GM11168 (cell line): ENCODE data around the gene PUM1.
"Not testable (repeated sequence)": the region's sequence is repeated elsewhere in the genome, so short reads cannot be mapped to it uniquely, and the experiment has no call there.

Experiments used
- in situ Hi-C: fragments of 300-500 bp; cut with MboI; formaldehyde crosslinking; loops from one replicate; pipeline ENCODE4 v1.12.0; 2022; ENCODE audit warnings: low sequenced_read_pairs; ENCODE audit not compliant: unreplicated experiment

Gene PUM1

GRCh38 chr1:31065310-31066217, at the start of gene PUM1:
TSS of gene PUM1 (minus strand) at chr1:31065717. CDS start at chr1:31059566, 6,151 bp downstream.
- in situ Hi-C loops: no loop called here

GRCh38 chr1:31112266-31112935, 46.9 kb upstream of the PUM1 start:
- in situ Hi-C loops: no loop called here

GRCh38 chr1:31111290-31111951, 45.9 kb upstream of the PUM1 start:
- in situ Hi-C loops: no loop called here

GRCh38 chr1:31110846-31111245, 45.3 kb upstream of the PUM1 start:
- in situ Hi-C loops: no loop called here

GRCh38 chr1:31108861-31109260, 43.3 kb upstream of the PUM1 start:
- in situ Hi-C loops: no loop called here

- in situ Hi-C loops: no loop called here
Measured at GRCh38 chr1:31105646-31106045, 40.1 kb upstream of the PUM1 start.

GRCh38 chr1:31102501-31102950, 37.0 kb upstream of the PUM1 start:
- in situ Hi-C loops: no loop called here

GRCh38 chr1:31101147-31101502, 35.6 kb upstream of the PUM1 start:
- in situ Hi-C loops: no loop called here

- in situ Hi-C loops: no loop called here
Measured at GRCh38 chr1:31099293-31100032, 33.9 kb upstream of the PUM1 start.

GRCh38 chr1:31095985-31096384, 30.5 kb upstream of the PUM1 start:
- in situ Hi-C loops: no loop called here

- in situ Hi-C loops: no loop called here
Measured at GRCh38 chr1:31095298-31095981, 29.9 kb upstream of the PUM1 start.

- in situ Hi-C loops: not testable (repeated sequence)
Measured at GRCh38 chr1:31088081-31088480, 22.6 kb upstream of the PUM1 start.

- in situ Hi-C loops: no loop called here
Measured at GRCh38 chr1:31084782-31085569, 19.5 kb upstream of the PUM1 start.

- in situ Hi-C loops: no loop called here
Measured at GRCh38 chr1:31082385-31082784, 16.9 kb upstream of the PUM1 start.

- in situ Hi-C loops: no loop called here
Measured at GRCh38 chr1:31073044-31073443, 7.5 kb upstream of the PUM1 start.

- in situ Hi-C loops: no loop called here
Measured at GRCh38 chr1:31072304-31072746, 6.8 kb upstream of the PUM1 start.

- in situ Hi-C loops: no loop called here
Measured at GRCh38 chr1:31069392-31069791, 3.9 kb upstream of the PUM1 start.

GRCh38 chr1:31064718-31065309, 703 bp downstream of the PUM1 start:
- in situ Hi-C loops: no loop called here
